NCI-H1092 (cell line): ENCODE data around the gene LIN7B.

Experiments
- DNase-seq: peaks from one replicate; lab custom pipeline; 2025; lab: John Stamatoyannopoulos, UW

The LIN7B gene, protein sequence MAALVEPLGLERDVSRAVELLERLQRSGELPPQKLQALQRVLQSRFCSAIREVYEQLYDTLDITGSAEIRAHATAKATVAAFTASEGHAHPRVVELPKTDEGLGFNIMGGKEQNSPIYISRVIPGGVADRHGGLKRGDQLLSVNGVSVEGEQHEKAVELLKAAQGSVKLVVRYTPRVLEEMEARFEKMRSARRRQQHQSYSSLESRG

DNA sequence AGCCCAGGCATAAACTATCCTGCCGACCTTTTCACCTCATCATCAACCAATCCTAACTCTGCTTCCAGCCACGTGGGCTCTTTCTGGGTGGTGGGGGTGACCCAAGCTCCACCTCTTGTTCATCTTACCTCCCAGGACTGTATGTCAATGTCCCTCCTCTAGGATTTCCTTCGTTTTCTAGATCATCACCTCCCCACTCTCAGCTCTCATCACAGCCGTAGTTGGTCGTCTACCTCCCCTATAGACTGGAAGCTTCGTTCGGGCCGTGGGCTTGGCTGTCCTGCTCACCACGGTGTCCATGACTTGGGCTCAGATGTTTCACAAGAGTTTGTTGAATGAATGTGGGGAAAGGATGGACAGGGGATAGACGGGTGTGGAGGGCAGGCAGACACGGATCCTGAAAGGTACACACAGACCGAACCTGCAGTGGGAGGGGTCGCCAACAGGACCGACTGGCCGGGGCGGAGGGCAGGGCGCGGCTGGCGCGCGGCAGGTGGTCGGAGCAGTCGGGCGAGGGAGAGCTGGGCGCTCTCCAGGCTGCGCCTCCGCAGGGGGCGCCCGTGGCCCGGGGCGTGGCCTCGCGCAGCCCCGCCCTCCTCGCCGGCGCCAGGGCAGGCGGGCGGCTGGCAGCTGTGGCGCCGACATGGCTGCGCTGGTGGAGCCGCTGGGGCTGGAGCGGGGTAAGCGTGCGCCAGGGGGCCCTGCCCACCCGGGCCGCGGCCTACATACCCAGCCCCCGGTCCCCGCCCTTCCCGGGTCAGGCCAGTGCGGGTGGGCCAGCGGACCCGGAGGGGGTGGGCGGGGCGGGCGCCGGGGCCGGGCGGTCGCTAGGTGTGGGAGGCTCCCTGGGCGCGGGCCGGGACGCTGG, at the start of gene LIN7B:
Gene LIN7B (plus strand): TSS at position 609 of the 868 bp plus-strand sequence. CDS start 35 bp downstream, at position 644.
- DNase-seq: peak; percentile 26

DNA sequence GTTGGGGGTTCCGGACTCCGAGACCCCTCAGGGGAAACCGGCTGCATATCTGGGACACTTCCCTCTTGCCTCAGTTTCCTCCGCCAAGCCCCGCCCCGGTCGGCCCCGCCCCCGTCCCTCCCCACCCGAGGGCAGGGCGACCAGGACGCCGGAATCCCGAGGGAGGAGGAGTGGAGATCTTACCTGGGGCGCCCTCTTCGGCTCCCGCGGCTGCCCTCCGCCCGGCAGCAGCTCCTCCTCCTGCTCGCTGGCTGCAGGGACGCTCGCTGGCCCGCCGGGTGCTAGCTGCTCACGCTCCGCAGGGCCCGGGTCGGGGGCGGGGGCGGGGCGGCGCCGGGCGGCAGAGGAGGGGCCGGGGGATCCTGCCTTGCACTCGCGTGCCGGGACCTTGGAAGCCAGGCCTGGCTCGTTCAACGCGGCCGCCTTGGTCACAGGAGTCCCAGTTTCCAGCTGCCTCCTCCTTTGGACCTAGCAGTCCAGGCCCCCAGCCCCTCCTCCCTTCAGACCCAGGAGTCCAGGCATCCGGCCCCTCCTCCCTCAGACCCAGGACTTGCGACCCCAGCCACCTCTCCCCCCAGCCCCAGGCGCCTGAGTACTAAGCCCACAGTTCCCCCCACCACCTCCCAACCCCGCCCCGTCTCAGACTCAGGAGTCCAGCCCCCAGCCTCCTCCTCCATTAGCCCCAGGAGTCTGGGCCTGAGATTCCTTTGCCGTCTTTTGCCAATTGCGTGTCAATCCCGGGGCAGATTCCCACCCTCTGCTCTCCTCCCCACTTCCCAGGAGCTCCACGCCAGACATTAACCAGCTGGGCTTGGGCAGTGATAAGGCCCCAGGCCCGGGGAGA, 49.2 kb upstream of the LIN7B start, which contains the start of gene NTF4:
Gene NTF4 (minus strand): TSS at position 51 of the 844 bp plus-strand sequence. CDS start 2,821 bp downstream, outside the sequence.
- no peak for DNase-seq

DNA sequence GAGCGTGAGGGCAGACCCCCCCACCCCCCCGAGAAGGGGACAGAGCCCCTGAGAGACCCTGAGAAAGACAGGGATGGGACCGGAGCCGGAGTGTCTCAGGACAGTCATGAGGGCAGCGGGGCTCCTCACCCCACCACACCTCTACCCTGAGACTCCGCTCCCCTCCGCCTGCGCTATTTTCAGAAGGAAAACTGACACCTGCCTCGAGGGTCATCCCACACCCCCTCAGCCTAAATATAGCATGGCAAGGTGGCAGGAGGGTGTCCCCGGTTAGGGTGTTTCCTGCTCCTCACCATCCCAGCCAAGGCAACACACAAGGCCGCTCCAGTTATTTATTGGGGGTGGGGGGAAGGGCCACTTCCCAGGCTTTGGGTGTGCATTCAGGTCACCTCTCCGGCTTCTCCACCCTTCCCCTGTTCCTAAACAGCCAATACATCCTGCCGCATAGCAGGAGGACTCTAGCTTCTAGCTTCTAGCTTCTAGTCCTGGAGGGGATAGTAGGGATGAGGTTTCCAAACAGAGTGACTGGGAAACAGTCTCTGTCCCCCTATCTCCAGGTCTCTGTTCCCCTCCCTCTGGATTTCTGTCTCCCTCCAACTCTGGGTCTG, 48.2 kb upstream of the LIN7B start:
- no peak for DNase-seq

DNA sequence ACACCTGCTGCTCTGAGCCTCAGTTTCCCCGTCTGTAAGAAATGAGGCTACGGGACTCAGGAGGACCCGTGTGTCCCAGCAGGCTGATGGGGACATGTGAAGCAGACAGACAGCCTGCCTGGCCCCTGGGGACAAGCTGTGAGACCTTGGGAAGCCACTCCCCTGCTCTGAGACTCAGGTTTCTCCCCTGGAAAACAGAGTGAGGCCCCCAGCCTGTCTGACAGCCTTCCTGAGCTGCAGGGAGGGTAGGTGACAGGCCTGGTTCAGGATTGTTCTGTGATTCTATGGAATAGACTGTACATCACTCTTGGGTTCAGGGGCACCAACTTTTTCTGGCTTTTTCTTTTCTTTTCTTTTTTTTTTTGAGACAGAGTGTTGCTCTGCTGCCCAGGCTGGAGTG, 46.6 kb upstream of the LIN7B start:
- no peak for DNase-seq

DNA sequence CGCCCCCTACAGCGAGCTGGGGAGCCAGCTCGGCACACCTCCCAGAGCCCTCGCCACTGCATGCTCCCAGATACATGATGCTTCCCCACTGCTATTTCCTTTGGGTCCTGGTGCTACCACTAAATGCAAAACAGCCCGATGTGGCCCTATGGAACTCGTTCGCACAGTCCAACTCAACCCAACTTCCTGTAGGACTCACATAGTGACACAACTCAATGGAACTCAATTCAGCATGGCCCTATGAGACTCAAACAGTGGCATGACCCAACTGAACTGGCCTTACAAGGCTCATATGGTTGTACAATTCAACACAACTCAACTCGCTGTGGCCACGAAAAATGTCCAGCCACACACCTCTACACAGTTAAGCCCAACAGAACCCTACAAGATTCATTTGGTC, 45.1 kb upstream of the LIN7B start:
- no peak for DNase-seq

DNA sequence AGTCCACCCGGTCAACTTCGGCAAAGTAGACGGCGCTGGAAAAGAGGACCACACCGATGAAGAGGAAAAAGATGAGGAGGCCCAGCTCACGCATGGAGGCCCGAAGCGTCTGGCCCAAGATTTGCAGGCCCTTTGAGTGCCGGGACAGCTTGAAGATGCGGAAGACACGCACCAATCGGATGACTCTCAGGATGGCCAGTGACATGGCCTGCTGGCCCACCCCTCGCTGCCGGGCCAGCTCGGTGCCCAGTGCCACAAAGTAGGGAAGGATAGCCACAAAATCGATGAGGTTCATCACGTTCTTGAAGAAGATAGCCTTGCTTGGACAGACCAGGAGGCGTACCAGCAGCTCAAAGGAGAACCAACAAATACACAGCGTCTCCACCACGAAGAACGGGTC, 43.8 kb upstream of the LIN7B start:
- DNase-seq: no peak

DNA sequence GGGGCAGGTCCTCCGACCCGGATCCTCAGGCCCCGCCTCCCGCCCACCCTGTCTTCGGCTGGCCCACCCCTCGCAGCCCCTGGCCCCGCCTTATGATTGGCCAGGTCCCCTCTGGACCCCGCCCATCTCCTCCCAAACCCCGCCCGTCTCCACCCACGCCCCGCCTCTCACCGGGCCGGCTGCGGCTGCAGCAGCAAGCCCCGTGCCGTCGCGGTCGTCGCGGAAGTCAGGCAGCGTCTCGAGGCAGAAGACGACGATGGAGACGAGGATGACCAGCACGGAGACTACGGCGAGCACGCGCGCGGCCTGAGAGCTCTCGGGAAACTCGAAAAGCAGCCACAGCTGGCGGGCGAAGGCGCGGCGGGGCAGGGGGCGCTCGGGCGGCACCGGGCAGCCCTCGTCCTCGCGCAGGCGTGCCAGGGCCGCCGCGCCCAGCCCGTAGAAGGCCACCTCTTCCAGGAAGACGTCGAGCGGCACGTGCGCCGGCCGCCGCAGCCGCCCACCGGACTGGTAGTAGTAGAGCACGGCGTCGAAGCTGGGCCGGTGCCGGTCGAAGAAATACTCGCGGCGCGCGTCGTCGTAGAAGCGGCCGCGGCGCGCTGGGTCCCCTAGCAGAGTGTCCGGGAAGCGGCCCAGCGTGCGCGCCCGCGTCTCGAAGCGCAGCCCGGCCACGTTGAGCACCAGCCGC, 42.2 kb upstream of the LIN7B start:
- DNase-seq: no peak

DNA sequence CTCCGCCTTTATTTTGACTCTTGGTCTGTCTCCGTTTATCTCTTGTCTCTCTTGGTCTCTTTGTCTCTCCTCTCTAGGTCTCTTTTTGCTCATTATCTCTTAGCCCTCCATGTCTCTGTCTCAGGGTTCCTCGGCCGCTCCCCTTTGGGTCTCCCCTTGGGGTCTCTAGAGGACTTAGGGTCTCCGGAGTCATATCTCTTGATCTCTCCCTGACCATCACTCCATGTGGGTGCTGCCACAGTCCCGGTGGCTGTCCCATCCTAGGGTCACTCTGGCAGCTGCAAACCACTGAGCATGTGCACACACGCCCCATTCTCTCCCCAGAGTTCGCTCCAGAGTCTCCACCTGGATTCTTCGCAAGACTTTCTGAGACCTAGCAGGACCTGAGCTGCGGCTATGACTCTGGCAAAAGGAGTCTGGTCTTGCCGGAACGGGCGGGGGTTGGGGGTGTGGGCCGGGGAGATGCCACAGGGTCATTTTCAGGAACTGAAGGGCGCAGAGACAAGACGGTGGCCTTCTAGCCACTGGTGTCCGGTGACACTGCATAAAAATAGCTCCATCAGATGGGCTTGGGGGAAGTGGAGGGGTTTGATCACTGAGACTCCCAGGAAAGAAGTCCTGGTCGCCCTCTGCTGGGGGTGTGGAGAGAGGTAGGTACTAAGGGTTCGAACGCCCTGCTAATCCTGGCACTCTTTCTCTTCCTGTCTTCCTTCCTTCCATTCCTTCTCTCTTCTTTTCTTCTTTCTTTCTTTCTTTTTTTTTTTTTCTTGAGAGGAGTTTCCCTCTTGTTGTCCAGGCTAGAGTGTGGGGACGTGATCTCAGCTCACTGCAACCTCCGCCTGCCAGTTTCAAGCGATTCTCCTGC, 40.4 kb upstream of the LIN7B start:
- no peak for DNase-seq

DNA sequence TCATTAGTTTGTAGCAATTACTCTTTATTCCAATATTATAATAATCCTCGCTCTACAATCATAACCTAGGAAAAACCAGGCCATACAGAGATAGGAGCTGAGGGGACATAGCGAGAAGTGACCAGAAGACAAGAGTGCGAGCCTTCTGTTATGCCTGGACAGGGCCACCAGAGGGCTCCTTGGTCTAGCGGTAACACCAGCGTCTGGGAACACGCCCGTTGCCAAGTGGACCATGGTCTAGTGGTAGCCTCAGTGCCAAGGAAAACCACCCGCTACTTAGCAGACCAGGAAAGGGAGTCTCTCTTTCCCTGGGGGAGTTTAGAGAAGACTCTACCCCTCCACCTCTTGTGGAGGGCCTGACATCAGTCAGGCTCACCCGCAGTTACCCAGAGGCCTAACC, 39.3 kb upstream of the LIN7B start:
- peak; percentile 20 for DNase-seq

DNA sequence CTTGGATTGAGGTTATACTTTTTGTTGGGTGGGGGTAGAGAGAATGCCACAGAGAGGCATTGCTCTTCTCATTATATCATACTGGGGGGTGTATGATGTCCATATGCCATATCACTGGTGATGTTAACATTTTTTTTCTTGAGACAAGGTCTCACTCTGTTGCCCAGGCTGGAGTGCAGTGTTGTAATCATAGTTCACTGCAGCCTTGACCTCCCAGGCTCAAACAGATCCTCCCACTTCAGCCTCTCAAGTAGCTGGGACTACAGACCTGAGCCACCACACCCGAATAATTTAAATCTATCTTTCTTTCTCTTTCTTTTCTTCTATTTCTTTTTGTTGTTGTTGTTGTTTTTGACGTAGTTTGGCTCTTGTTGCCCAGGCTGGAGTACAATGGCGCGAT, 33.8 kb upstream of the LIN7B start:
- no peak for DNase-seq

DNA sequence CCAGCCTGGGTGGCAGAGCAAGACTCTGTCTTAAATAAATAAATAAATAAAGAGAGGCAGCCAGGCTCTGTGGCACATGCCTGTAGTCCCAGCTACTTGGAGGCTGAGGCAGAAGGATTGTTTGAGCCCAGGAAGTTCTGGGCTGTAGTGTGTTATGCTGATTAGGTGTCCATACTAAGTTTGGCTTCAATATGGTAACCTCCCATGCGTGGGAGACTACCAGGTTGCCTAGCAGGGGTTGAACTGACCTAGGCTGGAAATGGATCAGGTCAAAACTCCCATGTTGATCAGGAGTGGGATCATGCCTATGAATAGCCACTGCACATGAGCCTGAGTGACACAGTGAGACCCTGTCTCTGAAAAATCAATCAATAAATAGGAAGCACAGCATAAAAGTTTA, 32.9 kb upstream of the LIN7B start:
- no peak for DNase-seq

DNA sequence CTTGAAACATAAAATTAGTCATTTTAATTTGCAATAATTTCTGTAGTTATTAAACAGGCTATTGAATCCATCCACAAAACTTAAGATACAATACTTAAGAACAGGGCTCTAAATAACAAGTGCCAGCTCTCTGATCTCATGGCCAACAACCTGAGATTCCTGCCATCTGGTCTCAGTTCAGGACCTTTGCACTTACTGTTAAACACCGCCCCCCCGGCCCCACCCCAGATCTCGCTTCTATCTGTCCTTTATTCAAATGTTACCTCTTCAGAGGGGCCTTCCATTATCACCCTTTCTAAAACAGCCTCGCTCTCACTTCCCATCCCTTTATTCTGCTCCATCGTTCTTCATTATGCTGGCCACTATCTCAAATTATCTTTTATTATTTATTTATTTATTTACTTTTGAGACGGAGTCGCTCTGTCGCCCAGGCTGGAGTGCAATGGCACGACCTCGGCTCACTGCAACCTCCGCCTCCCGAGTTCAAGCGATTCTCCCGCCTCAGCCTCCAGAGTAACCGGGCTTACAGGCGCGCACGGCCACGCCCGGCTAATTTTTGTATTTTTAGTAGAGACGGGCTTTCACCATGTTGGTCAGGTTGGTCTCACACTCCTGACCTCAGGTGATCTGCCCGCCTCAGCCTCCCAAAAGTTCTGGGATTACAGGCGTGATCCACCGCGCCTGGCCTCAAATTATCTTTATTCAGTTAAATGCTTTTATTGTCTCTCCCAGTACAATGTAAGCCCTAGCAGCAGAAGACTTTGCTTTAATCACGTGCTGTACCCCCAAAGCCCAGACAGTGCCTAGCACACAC, 29.8 kb upstream of the LIN7B start:
- no peak for DNase-seq

DNA sequence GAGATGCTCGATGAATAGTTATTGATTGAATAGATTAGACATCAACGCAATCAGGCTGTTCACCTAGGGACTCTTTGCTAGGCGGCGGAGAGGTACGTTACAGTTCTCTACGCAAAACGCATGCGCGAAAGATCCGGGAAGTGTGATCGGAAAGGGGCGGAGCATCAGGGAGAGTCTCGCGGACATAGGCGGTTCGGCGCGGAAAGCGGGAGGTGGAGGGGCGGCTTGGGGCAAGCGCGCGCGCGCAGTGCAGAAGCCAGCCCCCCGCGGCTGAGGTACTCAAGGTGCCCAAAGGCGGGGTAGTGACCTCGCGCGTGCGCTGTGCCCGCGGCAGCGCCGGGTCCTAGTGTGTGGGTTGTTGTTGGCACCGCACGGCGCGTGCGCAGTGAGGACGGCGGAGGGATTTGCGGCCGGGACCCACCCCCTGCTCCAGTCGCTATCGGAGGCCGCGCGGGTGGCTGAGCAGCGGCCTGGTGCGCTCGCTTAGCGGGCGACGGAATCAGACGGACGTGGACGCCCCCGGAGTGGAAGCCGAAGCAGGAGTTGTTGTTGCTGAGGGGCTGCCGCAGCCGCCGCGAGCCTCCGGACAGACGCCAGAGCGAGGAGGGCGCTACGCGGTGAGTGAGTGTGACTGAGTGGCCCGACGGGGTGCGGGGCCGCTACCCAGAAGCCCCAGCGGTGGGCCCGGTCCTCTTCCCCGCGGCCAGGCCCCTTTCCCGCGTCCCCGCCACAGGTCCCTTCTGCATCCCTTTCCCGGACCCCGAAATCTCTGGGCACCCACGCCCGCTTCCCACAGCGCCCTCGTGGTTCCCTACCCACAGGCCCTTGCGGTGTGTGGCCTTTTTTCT, 28.9 kb upstream of the LIN7B start, which contains the start of gene SNRNP70:
Gene SNRNP70 (plus strand): TSS at position 432 of the 848 bp plus-strand sequence. CDS start 964 bp downstream, outside the sequence.
- DNase-seq: peak; percentile 97

DNA sequence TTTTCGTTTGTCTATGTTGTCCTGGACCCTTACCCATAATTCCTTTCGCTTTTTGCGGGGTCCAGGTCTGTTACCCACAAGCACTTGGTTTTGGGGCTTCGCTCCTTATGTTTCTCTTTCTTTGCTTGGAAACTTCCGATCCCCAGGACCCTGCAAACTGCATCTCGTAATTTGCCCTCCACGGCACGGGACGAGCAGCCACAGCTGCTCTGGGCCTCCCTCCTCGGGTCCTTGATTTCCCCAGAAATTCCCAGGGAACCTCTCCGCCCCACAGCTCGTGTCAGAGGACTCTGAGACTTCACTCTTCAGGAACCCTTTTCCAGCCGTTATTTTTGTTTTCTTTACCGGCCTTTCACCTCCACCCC, 28.3 kb upstream of the LIN7B start:
- DNase-seq: no peak

DNA sequence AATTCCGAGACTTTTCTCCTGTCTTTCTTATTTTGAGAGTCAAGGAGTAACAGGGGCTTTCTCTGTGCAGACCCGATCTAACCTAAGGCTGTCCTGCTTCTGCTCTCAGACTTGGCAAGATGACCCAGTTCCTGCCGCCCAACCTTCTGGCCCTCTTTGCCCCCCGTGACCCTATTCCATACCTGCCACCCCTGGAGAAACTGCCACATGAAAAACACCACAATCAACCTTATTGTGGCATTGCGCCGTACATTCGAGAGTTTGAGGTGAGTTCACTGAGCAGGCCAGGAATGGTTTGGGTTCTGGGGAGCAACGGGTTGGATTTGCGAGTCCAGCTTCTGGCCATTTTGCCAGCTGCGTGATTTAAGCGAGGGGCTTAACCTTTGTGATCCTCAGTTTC, 27.9 kb upstream of the LIN7B start:
- DNase-seq: no peak

DNA sequence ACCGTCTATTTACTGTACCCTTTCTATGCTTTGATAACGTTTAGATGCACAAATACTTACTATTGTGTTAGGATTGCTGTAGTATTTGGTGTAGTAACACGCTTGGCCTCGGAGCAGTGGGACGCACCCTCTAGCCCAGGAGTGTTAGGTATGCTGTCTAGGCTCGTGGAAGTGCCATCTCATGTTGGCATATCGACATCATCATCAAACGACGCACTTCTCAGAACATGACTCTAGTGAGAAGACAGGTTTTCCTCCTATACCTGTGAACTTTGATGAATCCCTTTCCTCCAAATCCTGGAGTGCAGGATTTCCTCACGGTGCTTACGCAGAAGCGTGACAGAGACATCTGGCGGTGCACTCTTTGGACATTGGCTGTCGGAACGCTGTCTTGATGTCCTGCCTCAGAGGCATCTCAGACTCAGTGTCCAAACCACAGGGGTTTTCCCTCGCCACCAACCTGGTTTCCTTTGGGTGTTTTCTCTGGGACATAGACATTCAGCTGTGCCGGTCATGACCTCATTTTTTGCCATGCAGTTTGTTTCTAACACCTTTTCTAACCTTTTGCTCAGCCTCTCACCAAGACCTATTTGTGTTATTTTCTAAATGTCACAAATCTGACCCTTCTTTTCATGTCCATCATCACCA, 22.7 kb upstream of the LIN7B start:
- no peak for DNase-seq

DNA sequence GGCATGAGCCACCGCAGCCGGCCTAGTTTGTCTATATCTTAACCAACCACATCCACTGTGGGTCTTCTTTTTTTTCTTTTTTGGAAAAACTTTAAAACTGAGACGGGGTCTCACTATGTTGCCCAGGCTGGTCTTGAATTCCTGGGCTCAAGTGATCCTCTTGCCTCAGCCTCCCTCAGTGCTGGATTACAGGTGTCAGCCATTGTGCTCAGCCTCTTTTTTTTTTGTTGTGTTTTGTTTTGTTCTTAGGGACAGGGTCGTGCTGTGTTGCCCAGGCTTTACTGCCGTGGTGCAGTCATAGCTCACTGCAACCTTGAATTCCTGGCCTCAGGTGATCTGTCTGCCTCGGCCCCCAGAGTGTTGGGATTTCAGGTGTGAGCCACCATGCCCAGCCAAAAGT, 21.5 kb upstream of the LIN7B start:
- DNase-seq: no peak
